NCI-H2107 (cell line): ENCODE measurements around the gene CRAMP1.
"Not testable (repeated sequence)": the region's sequence is repeated elsewhere in the genome, so short reads cannot be mapped to it uniquely, and the experiment has no call there.

ENCODE experiments used
- DNase-seq: peaks from one replicate; lab custom pipeline; 2025; lab: John Stamatoyannopoulos, UW

Gene CRAMP1

DNA sequence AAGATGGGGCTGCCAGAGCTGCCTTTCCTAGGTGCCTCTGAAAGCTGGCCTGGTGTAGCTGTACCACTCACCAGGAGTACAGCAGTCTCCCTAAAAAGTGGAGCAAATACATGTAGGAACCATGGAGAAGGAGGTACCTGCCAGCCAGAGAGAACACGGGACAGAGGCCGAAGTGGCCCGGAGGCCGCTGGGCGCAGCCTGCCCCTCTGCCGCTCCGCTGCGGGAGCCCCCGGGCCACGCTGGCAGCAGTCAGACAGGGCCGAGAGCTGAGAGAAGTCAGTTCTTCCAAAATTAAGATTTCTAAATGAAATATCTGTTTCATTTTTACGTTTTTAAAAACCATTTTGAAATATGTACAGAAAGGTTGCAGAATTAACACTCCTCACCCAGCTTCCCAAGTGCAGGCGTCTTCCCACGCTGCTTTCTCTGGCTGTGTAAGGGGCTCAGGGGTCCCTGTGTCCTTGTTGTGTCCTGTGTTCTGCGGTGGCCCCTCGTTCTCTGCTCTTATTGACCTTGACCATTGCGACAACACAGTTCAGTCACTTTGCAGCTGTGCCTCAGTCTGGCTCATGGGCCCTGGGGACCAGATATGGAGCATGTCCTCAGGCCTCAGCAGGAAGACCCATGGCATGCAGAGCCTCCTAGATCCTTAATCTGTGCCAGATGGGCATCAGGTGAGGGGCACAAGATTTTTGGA lies 98.8 kb downstream of the CRAMP1 start:
- DNase-seq, result no peak

DNA sequence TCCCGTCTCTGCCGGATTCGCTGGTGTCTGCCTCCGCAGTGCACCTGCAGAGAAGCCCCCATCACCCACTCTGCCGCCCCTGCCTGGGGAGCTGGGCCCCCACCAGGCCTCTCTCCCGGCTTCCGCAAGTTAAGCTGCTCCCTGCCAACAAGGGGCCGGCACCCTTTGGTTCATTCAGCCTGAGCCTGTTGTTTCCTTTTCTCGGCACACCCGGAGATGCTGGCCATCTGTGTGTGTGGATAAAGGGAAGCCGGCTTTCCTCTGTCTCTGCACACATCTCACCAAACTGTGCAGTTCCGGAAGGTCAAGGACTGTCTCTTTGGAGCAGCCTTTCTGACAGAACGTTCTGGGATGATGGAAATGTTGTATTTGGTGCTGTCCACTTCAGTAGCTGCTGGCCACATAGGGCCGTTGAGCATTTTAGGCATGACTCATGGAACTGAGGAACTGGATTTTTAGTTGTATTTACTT lies 100.7 kb downstream of the CRAMP1 start:
- DNase-seq, result no peak

GRCh38 chr16:1713331-1713730 lies 101.2 kb downstream of the CRAMP1 start:
- DNase-seq, result no peak

- no peak for DNase-seq
Observed at GRCh38 chr16:1713933-1714332, 101.8 kb downstream of the CRAMP1 start.

DNA sequence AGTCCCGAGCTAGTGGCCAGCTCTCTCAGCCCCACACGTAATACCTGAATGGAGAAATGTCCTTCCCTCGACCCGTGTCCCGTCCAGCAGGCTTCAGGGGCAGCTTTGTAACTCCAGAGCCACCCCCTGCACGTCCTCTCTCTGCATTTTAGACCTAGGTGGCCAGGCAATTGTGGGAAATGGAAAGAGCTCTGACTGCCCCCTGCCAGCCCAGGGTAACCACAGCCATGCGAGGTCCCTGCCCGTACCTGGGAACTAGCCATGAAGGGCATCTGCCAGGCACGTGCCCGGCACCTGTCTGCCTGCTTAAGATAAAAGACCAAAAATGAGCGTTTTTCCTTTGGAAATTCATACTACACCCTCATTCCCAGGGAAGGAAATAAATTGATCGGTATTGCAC lies 103.1 kb downstream of the CRAMP1 start:
- no peak for DNase-seq

DNA sequence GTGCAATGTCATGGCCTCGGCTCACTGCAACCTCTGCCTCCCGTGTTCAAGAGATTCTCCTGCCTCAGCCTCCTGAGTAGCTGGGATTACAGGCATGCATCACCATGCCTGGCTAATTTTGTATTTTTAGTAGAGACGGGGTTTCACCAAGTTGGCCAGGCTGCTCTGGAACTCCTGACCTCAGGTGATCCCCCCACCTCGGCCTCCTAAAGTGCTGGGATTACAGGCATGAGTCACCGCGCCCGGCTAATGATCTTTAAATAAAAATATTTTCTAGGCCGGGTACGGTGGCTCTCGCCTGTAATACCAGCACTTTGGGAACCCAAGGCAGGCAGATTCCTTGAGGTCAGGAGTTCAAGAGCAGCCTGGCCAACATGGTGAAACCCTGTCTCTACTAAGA lies 106.1 kb downstream of the CRAMP1 start:
- not testable (repeated sequence) for DNase-seq

DNA sequence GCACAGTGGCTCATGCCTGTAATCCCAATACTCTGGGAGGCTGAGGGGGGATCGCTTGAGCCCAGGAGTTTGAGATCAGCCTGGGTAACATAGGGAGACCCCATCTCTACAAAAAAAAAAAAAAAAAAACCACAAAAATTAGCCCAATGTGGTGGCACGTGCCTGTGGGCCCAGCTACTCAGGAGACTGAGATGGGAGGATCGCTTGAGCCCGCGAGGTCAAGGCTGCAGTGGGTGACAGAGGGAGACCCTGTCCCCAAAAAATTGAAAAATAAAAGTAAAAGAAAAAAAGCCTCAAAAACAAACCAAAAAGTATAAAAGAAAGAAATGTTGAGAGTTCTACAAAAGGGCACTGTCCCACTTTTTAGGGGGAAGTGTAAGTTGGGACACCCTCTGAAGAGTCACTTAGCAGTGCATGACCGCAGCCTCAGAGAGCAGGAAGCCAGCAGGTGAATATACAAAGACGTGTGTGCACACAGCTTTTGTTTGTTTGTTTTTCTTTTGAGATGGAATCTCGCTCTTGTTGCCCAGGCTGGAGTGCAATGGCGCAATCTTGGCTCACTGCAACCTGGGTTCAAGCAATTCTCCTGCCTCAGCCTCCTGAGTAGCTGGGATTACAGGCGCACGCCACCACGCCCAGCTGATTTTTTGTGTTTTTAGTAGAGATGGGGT lies 107.5 kb downstream of the CRAMP1 start:
- not testable (repeated sequence) for DNase-seq

DNA sequence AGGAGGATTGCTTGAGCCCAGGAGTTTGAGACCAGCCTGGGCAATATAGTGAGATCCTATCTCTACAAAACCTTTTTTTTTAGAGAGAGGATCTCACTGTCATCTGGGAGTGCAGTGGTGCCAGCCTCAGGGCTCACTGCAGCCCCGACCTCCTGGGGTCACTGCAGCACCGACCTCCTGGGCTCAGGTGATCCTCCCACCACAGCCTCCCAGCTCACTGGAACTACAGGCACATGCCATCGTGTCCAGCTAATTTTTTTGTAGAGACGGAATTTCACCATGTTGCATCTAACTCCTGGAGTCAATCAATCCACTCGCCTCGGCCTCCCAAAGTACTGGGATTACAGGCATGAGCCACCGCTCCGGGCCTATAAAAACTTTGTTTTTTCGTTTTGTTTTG lies 109.2 kb downstream of the CRAMP1 start:
- no peak for DNase-seq

DNA sequence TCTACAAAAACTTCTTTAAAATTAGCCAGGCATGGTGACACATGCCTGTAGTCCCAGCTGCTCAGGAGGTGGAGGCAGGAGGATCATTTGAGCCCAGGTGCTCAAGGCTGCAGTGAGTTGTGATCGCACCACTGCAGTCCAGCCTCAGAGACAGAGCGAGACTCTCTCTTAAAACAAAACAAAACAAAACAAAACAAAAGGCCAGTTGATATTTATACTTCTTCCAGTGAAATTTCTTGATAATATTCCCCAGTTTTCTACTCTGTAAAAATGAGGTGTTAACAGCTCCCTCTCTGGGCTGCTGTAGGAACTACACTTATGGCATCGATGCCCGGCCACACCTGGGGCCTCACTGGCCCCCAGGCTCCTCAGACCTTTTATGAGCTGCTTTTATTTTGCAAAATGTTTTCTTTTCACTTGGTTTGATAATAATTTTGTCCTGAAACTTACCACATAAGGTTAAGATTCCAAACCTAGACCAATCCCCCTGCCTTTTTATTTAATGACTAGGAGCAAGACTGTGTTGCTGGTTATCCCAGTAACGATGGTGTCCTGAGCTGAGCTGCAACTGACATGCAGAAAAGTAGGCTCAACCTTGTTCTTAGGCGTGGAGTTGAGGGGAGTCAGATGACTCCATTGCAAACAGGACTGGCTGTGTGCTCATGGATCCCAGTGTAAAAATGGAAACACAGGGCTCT lies 111.4 kb downstream of the CRAMP1 start:
- no peak for DNase-seq

- no peak for DNase-seq
Observed at GRCh38 chr16:1724491-1724890, 112.3 kb downstream of the CRAMP1 start.

DNA sequence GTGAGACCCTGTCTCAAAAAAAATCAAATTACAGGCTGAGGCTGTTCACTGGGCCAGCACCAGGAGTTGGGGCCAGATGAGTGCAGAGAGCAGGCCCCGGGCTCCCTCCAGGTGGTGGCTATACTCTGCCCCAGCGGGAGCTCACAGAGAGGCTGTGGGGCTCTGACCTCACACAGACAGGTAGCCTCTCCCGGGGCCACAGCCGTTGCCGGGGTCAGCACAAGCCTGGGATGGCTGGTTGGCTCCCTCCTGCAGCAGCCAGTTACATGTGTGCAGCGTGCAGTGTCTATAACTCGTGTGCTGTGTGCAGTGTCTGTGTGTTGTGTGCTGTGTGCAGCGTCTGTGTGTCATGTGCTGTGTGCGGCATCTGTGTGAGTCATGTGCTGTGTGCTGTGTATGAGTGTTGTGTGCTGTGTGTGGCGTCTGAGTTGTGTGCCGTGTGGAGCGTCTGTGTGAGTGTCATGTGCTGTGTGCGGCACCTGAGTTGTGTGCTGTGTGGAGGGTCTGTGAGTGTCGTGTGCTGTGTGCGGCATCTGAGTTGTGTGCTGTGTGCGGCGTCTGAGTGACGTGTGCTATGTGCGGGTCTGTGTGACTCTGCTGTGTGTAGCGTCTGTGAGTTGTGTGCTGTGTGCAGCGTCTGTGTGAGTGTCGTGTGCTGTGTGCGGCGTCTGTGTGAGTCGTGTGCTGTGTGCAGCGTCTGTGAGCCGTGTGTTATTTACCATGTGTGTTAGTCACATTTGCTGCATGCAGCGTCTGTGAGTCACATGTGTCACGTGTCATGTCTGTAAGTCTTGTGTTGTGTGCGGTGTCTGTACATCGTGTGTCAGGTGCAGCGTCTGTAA lies 114.7 kb downstream of the CRAMP1 start:
- DNase-seq, result no peak
